Activated CD4-positive, CD25-positive, alpha-beta regulatory T cell treated with anti-CD3 and anti-CD28 coated beads, Interleukin-2, amount 50 U/mL, for 24 hours (primary cell): ENCODE measurements around the gene SIK2.
"Not testable (repeated sequence)": the region's sequence is repeated elsewhere in the genome, so short reads cannot be mapped to it uniquely, and the experiment has no call there.

Experiments used
- ATAC-seq, 2 donors: fragments of 150-1000 bp; cut with Tn5 transposase; one replicate each; pipeline ENCODE4 v1.10.0; 2021; ENCODE audit warnings: mild to moderate bottlenecking in 1 of 2, moderate library complexity in 1 of 2

SIK2 gene

DNA sequence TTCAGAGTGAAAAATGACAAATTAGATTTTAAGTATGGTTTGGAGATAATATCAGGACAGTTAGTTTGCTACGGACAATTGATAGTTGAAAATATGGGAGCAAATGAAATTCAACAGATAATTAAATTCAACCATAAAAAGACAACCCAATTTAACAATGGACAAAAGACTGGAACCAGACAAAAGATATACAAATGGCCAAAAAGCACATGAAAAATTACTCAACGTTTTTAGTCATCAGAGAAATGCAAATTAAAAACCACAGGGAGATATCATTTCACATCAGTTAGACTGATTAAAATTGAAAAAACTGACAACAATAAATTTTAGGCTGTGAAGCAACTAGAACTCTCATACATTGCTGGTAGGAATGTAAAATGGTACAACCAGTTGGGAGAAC lies 27.2 kb downstream of the SIK2 start:
- peak; percentile 9 to 38 for ATAC-seq

DNA sequence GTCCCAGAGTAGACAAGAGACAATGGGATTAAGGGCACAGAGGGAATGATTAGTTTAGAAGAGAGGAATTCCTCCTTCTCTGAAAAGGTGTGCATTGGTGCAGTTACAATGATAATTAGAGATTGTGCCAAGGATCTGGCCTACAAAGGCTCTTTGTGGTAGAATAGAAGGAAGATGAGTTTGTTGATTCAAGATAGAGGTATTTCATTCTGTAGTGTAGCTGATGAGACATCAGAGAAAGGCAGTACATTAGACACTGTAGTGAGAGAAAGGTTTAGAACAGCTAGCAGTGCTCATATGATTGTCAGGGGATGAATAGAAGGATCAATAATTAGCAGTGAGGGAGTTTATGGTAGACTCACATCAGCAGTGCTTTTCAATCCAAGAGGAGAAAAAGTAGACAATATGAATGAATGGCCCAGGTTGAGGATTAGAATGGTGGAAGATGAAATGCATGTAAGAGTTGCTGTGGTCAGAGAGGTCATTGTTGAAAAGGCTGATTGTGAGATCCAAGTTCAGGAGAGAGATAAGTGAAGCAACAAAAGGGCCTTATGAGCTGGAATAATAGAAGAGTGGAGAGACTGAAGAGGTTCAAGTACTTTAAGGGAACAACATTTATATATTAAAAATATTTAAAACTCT lies 28.9 kb downstream of the SIK2 start:
- ATAC-seq = no peak

DNA sequence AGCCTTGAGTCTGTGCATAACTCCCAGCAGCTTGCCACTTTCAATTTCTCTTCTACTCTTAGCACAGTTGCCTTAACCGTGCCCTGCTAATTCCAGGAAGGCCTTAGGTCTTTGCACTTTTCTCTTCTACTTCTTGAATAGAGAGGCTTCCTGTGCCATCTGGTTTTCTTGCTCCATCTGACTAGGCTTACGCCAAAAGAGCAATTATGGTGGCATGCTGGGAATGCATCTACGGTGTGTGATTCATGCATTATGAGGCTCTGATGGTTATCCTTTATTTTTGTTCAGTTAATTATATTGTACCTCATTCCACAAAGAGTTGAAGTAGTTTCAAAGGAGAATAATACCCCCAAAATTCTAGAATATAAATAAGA lies 29.4 kb downstream of the SIK2 start:
- ATAC-seq = peak; percentile 55 to 58

DNA sequence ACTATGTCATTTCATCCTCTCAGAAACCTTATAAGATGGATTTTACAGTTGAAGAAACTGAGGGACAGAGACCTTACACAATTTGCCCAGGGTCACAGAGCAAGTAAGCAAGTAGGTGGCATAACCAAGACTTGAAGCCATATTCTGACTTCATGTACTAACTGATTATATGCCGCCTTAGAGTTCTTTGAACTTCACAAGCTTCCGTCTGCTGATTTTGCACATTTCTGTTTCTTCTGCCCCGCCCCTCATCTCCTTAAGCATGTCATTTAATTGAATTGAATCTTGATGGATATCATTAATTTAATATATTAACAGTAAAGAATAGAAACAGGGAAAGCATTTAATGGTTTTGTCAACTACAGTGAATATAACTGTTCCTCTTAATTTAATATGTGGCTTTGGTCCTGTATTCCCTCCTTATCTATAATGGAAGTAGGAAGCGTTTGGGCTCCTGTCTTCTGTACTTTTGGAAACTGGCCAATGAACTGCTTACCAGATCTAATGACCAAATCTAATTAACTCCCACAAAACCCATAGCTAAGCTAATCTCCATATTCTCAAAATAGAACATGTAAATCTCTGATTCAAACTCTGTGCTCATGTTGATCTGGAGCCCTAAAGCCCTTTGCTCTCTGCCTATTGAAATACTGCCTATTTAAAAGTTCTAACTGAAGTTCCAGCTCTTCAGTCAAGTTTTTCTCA lies 30.4 kb downstream of the SIK2 start:
- no peak for ATAC-seq

DNA sequence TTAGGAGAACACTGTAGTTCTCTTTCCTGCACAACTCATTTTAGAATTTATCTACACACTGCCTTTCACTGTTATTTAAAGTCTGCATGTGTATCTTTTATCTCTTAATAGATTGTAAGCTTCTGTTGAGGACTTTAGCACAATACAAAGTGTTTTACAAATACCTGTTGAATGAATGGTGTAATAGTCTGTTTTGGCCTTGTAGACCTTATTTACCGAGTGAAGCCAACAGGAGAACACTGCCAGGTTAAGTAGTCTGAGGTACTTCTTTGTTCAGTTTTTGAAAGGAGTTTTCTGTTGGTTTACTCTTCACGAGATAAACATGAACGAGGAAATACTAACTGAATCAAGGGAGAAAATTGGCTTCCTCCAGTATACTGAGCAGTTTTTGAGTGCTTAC lies 31.0 kb downstream of the SIK2 start:
- no peak for ATAC-seq

DNA sequence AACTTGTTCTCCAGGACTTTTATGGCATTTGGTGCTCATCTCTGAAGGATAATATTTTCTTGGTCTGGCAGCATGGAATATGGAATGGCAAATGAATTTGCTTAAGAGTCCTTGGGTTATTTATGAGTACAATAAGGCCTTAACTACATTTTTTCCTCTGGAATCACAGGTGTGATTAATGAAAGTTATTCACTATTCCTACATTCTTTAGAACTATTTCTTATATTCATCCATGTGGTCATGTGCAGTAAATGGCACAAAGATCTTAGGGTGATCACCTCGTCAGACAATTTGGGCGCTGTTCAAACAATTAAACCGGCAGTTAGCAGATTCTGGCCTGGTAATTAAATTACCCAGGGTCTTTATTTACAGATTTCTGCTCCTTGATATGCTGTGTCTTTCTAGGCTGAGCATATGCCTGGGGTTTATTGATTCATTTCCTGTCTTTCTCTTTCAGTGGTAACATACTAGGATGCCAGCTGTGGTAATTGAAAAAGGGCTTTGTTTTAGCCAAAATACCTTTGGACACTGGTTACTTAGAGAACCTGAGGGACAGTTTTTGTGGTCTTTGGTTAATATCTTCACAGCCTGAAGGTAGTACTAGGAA lies 31.6 kb downstream of the SIK2 start:
- no peak for ATAC-seq

DNA sequence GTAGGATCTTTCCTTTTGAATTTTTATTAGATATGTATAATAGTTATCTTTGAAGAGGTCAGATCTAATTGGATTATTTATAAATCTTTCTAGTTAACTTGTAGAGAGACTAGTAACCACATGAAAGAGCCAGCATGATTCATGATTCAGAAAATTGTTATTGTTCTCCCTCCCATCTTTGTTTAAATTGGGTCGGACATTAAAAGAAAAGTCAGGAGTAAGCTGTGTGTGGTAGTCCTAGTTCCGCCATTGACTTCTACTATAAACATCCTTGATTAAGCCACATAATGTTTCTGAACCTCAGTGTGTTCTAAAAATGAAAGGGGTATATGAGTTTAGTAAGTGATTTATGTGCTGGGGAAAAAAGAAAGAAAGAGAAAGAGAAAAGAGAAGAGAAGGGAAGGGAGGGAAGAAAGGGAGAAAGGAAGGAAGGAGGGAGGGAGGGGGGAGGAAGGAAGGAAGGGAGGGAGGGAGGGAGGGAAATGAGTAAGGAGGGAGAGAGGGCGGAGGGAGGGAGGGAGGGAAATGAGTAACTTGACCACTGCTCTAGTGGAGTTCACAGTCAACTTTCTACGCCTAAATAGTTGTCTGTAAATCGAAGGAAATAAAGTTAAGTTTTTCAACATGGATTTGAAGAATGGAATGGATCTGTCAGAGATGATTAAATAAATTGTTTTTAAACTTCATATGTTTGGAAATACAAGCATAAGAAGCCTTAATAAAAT lies 32.9 kb downstream of the SIK2 start:
- no peak for ATAC-seq

DNA sequence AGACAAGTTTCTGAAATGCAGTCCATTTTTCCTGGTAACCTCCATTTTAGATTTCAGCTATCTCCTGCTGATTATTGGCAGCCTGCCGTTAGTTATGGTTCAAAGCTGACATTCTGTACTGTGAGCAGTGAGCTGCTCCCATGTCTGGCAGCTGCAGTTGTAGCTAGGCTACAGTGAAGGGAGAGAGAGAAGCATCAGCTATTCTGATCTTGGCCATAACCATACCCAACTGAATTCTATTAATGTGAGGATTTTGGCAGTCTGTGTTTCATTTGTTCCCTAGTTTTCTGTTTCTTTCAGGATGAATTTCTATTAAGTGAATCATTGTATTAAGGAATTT lies 33.4 kb downstream of the SIK2 start:
- no peak for ATAC-seq

DNA sequence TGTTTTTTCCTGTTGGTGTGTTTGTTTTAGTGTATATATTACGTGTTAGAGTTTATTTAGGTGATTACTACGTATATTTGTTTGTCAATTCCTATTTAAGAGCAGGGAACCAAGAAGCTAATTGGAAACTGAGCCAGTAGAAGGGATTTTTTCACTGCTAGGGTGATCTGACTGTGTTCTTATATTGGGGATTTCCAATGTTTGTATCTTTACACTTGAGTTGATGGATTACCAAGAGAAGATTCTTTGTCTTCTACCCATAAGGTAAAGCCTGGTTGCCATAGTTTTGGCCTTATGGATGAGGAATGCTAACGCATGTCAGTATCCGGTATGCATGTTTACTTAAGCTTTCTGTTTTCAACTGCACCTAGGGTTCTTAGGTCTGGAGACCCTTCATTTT lies 35.6 kb downstream of the SIK2 start:
- ATAC-seq = no peak

DNA sequence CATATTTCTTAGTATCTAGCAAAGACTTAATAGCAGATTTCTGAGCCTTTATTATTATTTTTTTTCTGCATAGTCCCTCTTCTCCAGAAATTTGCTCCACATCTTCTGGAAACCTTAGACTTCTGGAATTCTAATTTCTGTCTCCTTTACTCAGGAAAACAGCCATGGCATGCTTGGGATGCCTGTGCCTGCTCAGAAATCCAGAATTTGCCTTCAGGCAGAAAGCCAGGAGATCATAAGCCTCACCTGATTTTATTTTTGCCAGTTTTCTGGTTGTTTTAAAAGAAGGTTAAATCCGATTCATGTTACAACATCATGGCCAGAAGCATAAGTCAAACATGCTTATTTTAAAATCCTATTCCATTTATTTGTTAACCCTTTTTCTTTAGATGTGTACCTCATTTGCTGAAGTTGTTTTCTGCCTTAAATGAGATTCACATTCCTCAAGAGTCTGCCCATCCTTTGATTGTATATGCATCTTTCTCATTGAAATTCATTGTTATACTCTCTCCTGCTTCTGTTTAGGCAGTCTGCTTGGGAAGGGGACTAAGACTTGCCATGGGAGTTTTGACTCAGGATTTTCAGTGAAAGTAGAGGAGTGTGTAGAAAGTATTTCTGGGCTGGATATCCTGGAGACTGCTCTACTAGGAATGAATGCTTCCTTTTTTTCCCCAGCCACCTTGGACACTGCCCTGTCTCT lies 37.1 kb downstream of the SIK2 start:
- no peak for ATAC-seq

DNA sequence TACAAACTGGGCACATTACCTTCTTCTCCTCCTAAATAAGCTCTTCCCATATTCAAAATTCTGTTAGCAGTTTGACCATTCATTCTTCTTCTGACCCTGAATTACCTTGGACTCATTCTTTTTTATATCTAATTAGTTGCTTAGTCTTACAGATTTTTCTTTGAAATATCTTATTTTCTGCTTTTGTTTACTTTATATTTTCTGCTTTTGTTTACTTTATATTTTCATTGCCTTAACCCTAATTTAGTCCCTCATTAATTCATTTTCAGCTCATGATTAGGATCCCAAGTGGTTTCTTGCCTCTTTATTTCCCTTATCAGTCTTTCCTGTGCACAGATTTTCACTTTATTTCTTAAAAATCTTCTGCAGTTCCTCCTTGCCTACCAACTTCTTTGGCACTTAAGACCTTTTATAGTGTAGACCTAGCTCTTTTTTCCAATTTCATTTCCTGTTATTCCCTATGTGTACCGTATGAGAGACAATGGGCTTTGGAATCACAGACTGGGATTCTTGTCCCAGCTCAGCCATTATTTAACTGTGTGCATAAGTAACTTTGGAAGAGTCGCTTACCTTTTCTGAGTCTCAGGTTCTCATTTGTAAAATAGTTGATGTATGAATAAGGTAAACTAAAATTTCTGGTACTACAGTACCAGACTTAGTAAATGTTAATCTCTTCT lies 39.2 kb downstream of the SIK2 start:
- ATAC-seq = no peak

DNA sequence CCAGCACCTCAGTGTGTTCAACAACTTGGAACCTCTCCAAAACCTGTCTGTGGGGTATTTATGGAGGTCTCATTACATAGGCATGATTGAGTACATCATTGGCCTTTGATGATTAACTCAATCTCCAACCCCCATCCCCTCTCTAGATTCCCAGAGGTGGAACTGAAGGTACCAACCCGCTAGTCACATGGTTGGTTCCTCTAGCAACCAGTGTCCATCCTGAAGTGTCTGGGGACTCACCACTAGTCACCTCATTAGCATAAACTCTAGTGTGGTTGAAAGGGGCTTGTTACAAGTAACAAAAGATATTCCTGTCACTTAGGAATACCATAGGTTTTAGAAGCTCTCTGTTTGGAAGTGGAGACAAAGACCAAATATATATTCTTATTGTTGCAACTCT lies 40.3 kb downstream of the SIK2 start:
- no peak for ATAC-seq

DNA sequence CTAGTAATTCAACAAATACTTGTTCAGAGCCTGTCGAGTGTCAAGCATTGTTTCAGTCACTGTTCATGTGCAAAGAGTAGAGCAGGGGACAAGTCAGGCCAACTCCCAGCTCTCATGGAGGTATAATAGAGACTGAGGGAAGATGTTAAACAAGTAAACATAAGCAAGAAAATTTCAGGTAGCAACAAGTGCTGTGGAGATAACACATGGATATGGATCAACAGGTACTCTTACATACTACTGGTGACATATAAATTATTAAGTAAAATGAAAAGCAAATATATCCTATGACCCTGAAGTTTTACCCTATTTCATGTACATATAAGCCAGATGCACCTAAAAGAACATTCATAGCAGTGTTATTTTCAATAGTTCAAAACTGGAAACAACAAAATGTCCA lies 42.7 kb downstream of the SIK2 start:
- ATAC-seq = no peak

DNA sequence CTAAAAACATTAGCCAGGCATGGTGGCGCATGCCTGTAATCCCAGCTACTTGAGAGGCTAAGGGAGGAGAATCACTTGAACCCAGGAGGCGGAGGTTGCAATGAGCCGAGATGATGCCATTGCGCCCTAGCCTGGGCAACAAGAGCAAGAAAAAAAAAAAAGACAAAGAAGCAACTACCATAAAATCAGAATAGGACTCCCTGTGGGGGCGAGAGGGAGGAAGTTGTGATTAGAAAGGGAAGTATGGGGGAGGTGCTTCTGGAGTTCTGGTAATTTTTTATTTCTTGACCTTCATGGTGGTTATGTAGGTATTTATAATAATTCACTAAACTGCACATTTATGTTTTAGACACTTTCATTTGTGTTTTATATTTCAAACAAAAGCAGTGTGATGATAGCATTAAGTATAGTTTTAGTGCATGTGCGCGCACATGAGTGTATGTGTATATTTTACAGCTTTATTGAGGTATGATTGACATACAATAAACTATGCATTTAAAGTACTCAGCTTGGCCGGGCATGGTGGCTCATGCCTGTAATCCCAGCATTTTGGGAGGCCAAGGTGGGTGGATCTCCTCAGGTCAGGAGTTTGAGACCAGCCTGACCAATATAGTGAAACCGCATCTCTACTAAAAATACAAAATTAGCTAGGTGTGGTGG lies 43.5 kb downstream of the SIK2 start:
- ATAC-seq = no peak

DNA sequence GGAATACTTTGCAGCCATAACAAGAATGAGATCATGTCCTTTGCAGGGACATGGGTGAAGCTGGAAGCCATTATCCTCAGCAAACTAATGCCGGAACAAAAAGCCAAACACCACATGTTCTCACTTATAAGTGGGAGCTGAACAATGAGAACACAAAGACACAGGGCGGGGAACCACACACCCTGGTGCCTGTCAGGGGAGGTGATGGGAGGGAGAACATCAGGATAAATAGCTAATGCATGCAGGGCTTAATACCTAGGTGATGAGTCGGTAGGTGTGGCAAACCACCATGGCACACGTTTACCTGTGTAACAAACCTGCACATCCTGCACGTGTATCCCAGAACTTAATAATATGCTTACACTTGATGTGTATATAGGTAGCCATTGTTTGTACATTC lies 49.1 kb downstream of the SIK2 start:
- ATAC-seq = not testable (repeated sequence)

DNA sequence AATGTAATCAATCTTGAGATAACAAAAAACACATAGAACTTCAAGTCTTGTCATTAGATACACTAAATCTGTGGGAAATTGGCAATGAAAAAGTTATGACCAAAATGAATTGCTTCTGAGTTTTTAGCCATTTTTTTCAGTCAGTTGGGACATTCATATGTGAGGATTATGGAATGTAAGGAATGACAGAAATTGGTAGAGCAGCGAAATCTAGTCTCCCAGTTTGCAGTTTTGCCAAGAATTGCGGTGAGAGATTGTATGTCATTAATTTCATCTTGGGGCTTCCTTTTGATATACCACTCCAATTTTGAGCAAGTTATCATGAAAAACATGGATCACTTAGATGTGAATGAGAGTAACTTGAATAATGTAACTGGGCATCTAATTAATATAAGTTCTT lies 49.9 kb downstream of the SIK2 start:
- ATAC-seq = no peak

DNA sequence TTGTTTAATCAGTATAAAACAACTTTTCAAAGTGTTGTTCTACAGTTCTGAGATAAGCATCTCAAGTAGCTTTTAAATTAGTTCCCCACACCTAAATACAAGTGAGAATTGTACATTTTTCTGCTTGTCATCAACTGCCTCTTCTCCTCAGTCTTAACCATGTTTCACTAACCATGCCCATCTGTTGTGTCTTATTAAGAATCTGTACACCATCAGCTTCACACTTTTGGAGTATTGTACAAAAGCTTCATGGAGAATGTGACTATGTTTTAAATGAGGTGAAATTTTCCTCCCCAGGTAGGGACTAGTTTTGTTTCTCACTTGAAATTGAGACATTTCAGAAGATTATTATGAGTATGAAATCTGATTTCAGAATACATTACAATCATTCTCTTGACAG lies 52.4 kb downstream of the SIK2 start:
- no peak for ATAC-seq

DNA sequence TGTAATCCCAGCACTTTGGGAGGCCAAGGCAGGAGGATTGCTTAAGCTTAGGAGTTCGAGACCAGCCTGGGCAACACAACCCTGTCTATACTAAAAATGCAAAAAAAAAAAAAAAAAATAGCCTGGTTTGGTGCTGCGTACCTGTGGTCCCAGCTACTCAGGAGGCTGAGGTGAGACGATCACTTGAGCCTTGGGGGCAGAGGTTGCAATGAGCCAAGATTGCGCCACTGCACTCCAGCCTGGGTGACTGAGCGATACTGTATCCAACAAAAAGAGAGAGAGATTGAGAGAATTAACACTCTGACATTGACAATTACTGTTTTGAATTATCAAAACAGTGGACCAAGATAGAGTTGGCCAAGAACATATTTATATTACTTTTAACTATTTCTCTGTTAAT lies 53.7 kb downstream of the SIK2 start:
- no peak for ATAC-seq

DNA sequence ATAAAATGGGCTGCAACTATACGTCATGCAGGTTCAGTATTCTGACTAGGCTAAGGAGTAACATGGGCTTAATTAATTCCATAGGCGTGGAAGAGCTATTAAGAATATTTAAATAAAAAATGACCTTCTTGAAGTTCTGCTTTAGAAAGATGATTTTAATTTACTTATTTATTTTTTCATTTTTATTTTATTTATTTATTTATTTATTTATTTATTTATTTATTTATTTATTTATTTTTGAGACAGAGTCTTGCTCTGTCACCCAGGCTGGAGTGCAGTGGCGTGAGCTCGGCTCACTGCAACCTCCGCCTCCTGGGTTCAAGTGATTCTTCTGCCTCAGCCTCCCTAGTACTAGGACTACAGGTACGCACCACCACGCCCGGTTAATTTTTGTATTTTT lies 55.7 kb downstream of the SIK2 start:
- not testable (repeated sequence) for ATAC-seq

DNA sequence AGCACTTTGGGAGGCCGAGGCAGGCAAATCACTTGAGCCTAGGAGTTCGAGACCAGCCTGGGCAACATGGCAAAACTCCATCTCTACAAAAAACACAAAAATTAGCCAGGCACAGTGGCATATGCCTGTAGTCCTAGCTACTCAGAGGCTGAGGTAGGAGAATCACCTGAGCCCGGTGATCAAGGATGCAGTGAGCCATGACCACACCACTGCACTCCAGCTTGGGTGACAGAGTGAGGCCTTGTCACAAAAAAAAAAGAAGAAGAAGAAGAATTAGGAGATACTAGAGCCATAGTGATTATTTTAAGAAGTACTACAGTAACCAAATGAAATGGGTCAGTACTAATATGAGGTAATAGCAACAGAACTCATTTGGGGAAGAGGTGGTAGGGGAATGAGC lies 56.2 kb downstream of the SIK2 start:
- ATAC-seq = not testable (repeated sequence)

DNA sequence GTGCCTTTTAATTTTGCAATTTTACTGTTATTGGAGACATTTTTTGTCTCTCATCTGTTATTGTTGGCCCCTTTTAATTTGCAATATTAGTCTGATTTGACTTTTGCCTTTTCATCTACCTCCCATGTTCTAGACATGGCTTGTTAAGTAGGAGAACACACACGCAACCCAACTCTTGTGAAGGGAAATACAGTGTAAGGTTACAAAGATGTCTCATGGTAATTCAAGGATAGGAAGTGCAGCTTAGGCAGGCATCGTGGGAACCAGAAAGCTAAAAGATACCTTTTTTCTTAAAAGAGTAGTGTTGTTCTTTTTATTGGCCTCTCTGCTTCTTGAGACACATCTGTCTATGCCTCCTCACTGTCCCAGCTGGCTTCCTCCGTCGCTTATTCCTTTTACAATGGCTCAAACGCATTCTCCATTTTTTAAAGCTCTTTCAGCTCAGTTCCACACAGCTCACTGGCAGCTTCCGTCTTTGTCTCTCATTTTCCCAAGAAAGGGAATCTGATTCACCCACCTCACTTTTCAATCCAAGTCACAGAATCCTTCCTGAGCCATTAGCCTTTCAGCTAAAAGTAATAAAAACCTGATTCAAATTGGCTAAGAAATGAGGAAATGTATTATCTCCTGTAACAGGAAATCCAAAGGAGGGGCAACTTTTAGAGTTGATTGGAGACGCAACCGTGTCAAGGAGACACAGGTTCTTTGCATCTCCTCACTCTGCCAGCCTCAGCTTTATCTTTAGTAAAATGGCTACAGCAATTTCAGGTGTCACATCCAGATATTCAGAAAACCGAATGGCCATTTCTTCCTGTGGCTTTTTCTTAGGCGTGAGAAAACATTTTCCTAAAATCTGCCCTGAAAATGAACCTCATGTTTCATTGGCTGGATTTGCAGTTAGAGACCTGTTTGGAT lies 57.2 kb downstream of the SIK2 start:
- ATAC-seq = no peak
